H1 (cell line): ENCODE measurements around the gene FBP1. TPM values are rescaled to one million over a fixed set of nuclear protein-coding genes. Genes with fewer than 3 reads are reported as not detected.

Experiments
- CTCF ChIA-PET: fragments of 300-600 bp; sonication (Branson Sonifier 250); formaldehyde crosslinking; loops from one replicate; lab custom pipeline; 2021; ENCODE audit not compliant: partially characterized antibody; lab: Charles Lee
- POLR2A ChIA-PET: fragments of 300-600 bp; sonication (Branson Sonifier 250); formaldehyde crosslinking; loops from one replicate; lab custom pipeline; 2021; ENCODE audit warnings: inconsistent platforms; ENCODE audit not compliant: partially characterized antibody; lab: Charles Lee
- DNase-seq, 2 experiments: peaks; one replicate each; pipeline versions ENCODE4 v3.0.0 to v3.0.0-alpha.2; 2010 to 2022; ENCODE audit warnings: low spot score in 2 of 2, low read depth in 1 of 2, mixed read lengths in 1 of 2
- FAIRE-seq: peaks from 2 replicates; lab custom pipeline; 2011; peaks lifted over from hg19 to GRCh38; lab: Jason Lieb, UNC
- H2AFZ ChIP-seq: 2 replicates; pipeline ENCODE4 v1.8.1; 2012; ENCODE audit warnings: low read length, inconsistent platforms
- H2AK5ac ChIP-seq: 2 replicates; pipeline ENCODE4 v1.6.1; 2013; ENCODE audit warnings: low read depth, low read length
- H2BK120ac ChIP-seq: replicated peaks from 2 replicates; pipeline ENCODE3; 2013; ENCODE audit warnings: low read depth, low read length, inconsistent platforms
- H2BK12ac ChIP-seq: 2 replicates; pipeline ENCODE4 v1.6.1; 2013; ENCODE audit warnings: low read depth, low read length
- H2BK15ac ChIP-seq: 2 replicates; pipeline ENCODE4 v1.6.1; 2013; ENCODE audit warnings: low read length
- H2BK20ac ChIP-seq: 2 replicates; pipeline ENCODE4 v1.6.1; 2013; ENCODE audit warnings: low read length
- H2BK5ac ChIP-seq: 2 replicates; pipeline ENCODE4 v1.6.1; 2013; ENCODE audit warnings: low read depth, low read length
- H3K14ac ChIP-seq: 2 replicates; pipeline ENCODE4 v1.6.1; 2013; ENCODE audit warnings: inconsistent platforms; ENCODE audit not compliant: insufficient read length
- H3K18ac ChIP-seq: 2 replicates; pipeline ENCODE4 v1.6.1; 2013; ENCODE audit warnings: low read length; ENCODE audit errors: extremely low read depth
- H3K23ac ChIP-seq: 2 replicates; pipeline ENCODE4 v1.6.1; 2013; ENCODE audit warnings: inconsistent platforms; ENCODE audit not compliant: insufficient read length
- H3K23me2 ChIP-seq: 2 replicates; pipeline ENCODE4 v1.6.1; 2013; ENCODE audit warnings: low read depth, low read length
- H3K27ac ChIP-seq: 2 replicates; pipeline ENCODE4 v1.6.1; 2011; ENCODE audit warnings: low read depth, low read length, inconsistent platforms
- H3K27me3 ChIP-seq, 4 experiments: replicated peaks in 1 of 4; 1 replicate in 1 of 4; 2 replicates in 3 of 4; pipeline versions ENCODE4 v1.6.1 to v1.8.1; 2011 to 2013; ENCODE audit warnings: low read length in 3 of 4, mild to moderate bottlenecking in 3 of 4, inconsistent platforms in 2 of 4, mixed read lengths in 2 of 4, moderate library complexity in 1 of 4; ENCODE audit not compliant: control insufficient read depth in 3 of 4, insufficient read depth in 3 of 4; ENCODE audit errors: extremely low read depth in 1 of 4
- H3K36me3 ChIP-seq, 4 experiments: 2 replicates each; pipeline versions ENCODE4 v1.6.1 to v1.8.1; 2011 to 2013; ENCODE audit warnings: mild to moderate bottlenecking in 4 of 4, low read length in 3 of 4, moderate library complexity in 2 of 4, control low read depth in 1 of 4, inconsistent platforms in 1 of 4; ENCODE audit not compliant: insufficient read depth in 4 of 4, control insufficient read depth in 2 of 4
- H3K4ac ChIP-seq: replicated peaks from 2 replicates; pipeline ENCODE3; 2013; ENCODE audit warnings: low read length, low read depth, mixed read lengths, inconsistent platforms; ENCODE audit not compliant: insufficient read length
- H3K4me1 ChIP-seq, 4 experiments: replicated peaks in 1 of 4; 1 replicate in 1 of 4; 2 replicates in 3 of 4; pipeline versions ENCODE4 v1.6.1 to v1.8.1; 2011 to 2013; ENCODE audit warnings: low read length in 3 of 4, inconsistent platforms in 2 of 4, mixed read lengths in 1 of 4; ENCODE audit not compliant: insufficient read depth in 4 of 4, control insufficient read depth in 3 of 4
- H3K4me2 ChIP-seq, 2 experiments: 2 replicates each; pipeline versions ENCODE4 v1.6.1 to v1.8.1; 2011 to 2013; ENCODE audit warnings: low read depth in 2 of 2, low read length in 2 of 2, control low read depth in 1 of 2, inconsistent platforms in 1 of 2, mild to moderate bottlenecking in 1 of 2; ENCODE audit not compliant: insufficient read depth in 1 of 2
- H3K4me3 ChIP-seq, 4 experiments: fragments of 200-600, 300-600 bp in 1 of 4; sonication (generic), shearing (Covaris generic), sonication (Bioruptor Twin) in 1 of 4; 2 replicates each; pipeline versions ENCODE4 v1.5.1 to v1.8.1; 2011 to 2016; ENCODE audit warnings: low read length in 4 of 4, low read depth in 3 of 4, control low read depth in 2 of 4, inconsistent platforms in 2 of 4, mild to moderate bottlenecking in 2 of 4, mixed read lengths in 1 of 4, moderate library complexity in 1 of 4; ENCODE audit not compliant: insufficient read depth in 2 of 4; ENCODE audit errors: extremely low read depth in 1 of 4
- H3K56ac ChIP-seq: replicated peaks from 2 replicates; pipeline ENCODE3; 2013; ENCODE audit warnings: low read depth, mild to moderate bottlenecking, mixed read lengths, low read length, inconsistent platforms; ENCODE audit not compliant: insufficient read length
- H3K79me1 ChIP-seq: 2 replicates; pipeline ENCODE4 v1.6.1; 2013; ENCODE audit warnings: low read depth, low read length, control low read depth
- H3K79me2 ChIP-seq, 2 experiments: 2 replicates each; pipeline versions ENCODE4 v1.6.1 to v1.8.1; 2012 to 2013; ENCODE audit warnings: low read length in 2 of 2, mild to moderate bottlenecking in 2 of 2, inconsistent platforms in 1 of 2; ENCODE audit not compliant: insufficient read depth in 2 of 2, control insufficient read depth in 1 of 2
- H3K9ac ChIP-seq, 4 experiments: replicated peaks in 1 of 4; 1 replicate in 1 of 4; 2 replicates in 3 of 4; pipeline versions ENCODE4 v1.6.1 to v1.8.1; 2011 to 2013; ENCODE audit warnings: low read depth in 3 of 4, low read length in 3 of 4, control low read depth in 2 of 4, mild to moderate bottlenecking in 2 of 4, moderate library complexity in 2 of 4, inconsistent platforms in 1 of 4; ENCODE audit errors: extremely low read depth in 1 of 4
- H3K9me3 ChIP-seq, 2 experiments: 2 replicates each; pipeline versions ENCODE4 v1.6.1 to v1.8.1; 2012 to 2013; ENCODE audit warnings: mild to moderate bottlenecking in 2 of 2, moderate library complexity in 2 of 2, control low read depth in 1 of 2, inconsistent platforms in 1 of 2, low read depth in 1 of 2, low read length in 1 of 2, mixed read lengths in 1 of 2; ENCODE audit not compliant: insufficient read depth in 2 of 2
- H4K20me1 ChIP-seq, 2 experiments: replicated peaks in 1 of 2; 2 replicates each; pipeline versions ENCODE3 to v1.8.1; 2011 to 2013; ENCODE audit warnings: inconsistent platforms in 2 of 2, low read length in 2 of 2, mild to moderate bottlenecking in 1 of 2; ENCODE audit not compliant: insufficient read depth in 2 of 2, control insufficient read depth in 1 of 2
- H4K5ac ChIP-seq: 2 replicates; pipeline ENCODE4 v1.6.1; 2013; ENCODE audit warnings: low read length, low read depth, mixed read lengths, inconsistent platforms; ENCODE audit not compliant: insufficient read length
- H4K8ac ChIP-seq: 2 replicates; pipeline ENCODE4 v1.8.0; 2013; ENCODE audit warnings: mild to moderate bottlenecking, moderate library complexity, low read length, inconsistent platforms; ENCODE audit not compliant: insufficient read depth; ENCODE audit errors: extremely low read depth
- H4K91ac ChIP-seq: replicated peaks from 2 replicates; pipeline ENCODE3; 2013; ENCODE audit warnings: low read length, mixed read lengths, inconsistent platforms; ENCODE audit not compliant: insufficient read length
- CBX5 ChIP-seq: fragments of 300-800, 300-1000 bp; sonication (generic); IDR thresholded peaks from 2 replicates; pipeline ENCODE4 v1.7.1; 2016; ENCODE audit warnings: antibody characterized with exemption, low read length, low read depth
- NANOG ChIP-seq: IDR thresholded peaks from 2 replicates; pipeline ENCODE4 v1.6.1; 2011; ENCODE audit warnings: low read length, low read depth, mild to moderate bottlenecking, inconsistent platforms; ENCODE audit not compliant: insufficient read depth, poor library complexity, severe bottlenecking
- RAD21 ChIP-seq, 2 experiments: IDR thresholded peaks in 1 of 2; conservative IDR thresholded peaks in 1 of 2; 2 replicates each; pipeline ENCODE4 v1.6.1; 2011; ENCODE audit warnings: low read depth in 2 of 2, low read length in 2 of 2, improper control_type of control experiment in 1 of 2, inconsistent platforms in 1 of 2, mild to moderate bottlenecking in 1 of 2, moderate library complexity in 1 of 2
- SIX5 ChIP-seq: IDR thresholded peaks from 2 replicates; pipeline ENCODE4 v1.6.1; 2011; ENCODE audit warnings: mild to moderate bottlenecking, low read depth, low read length
- WGBS, 2 experiments: shearing (Covaris generic) in 1 of 2; methylation state at CpG; one replicate each; pipeline versions ENCODE4 v1.1.6 to v1.1.7; 2013 to 2015; ENCODE audit warnings: low lambda C conversion rate in 2 of 2, mixed read lengths in 2 of 2, inconsistent platforms in 1 of 2, low coverage in 1 of 2, missing lambda C conversion rate in 1 of 2; ENCODE audit not compliant: insufficient replicate concordance in 2 of 2, insufficient coverage in 1 of 2, insufficient read length in 1 of 2; ENCODE audit errors: extremely low coverage in 1 of 2, missing lambda C conversion rate in 1 of 2; 5-methylcytosine and 5-hydroxymethylcytosine counted together
- polyA plus RNA-seq, 7 experiments: library from polyadenylated mRNA; depleted of rRNA in 3 of 7; stranded (reverse) in 5 of 7; unstranded in 2 of 7; fragments of >200 nt in 5 of 7; fragments of 200-250 nt in 2 of 7; gene quantifications; 1 replicate in 5 of 7; 2 replicates in 1 of 7; 4 replicates in 1 of 7; pipeline versions ENCODE4 v1.2.1 to v1.2.3, GENCODE V29; 2011 to 2013; ENCODE audit warnings: missing spikeins in 2 of 7, mixed read lengths in 2 of 7
- total RNA-seq: library from RNA; stranded (reverse); fragmentation: NEBNext Ultra II Directional; extraction: Animal tissue kit (Norgen Biotek cat#: 25700); gene quantifications from 2 replicates; pipeline ENCODE4 v1.2.1, GENCODE V29; 2021
- TF ChIP-seq, protein P1 (sequence below), 3 experiments: IDR thresholded peaks; 1 replicate in 2 of 3; 2 replicates in 1 of 3; pipeline versions ENCODE4 v1.5.1 to v1.6.1; 2011; ENCODE audit warnings: low read length in 3 of 3, mild to moderate bottlenecking in 3 of 3, inconsistent platforms in 2 of 3, low read depth in 1 of 3, moderate library complexity in 1 of 3; ENCODE audit not compliant: insufficient read depth in 1 of 3; ENCODE audit errors: control extremely low read depth in 1 of 3

Gene FBP1
- total and polyA plus RNA-seq, 2 of the 8 experiments (the other 6 are each of a cell fraction or from before 2014, with no cell fraction given) = 1.0 to 4.1 TPM

GRCh38 chr9:94627287-94627686, 12.0 kb downstream of the FBP1 start:
- H3K79me1 ChIP-seq = no peaks in the 10 kb centered on the region
- no peak overlapping the region for H3K4ac ChIP-seq
- H4K5ac ChIP-seq = no peak overlapping the region
- H3K9ac ChIP-seq = no peak overlapping the region
- H4K91ac ChIP-seq = no peak overlapping the region
- 79% methylated on average over 5 of the region's 6 CpGs; no CpG with 5 or more reads in 1 of the 2 experiments for WGBS, 2 experiments
- no peak overlapping the region for H2BK15ac ChIP-seq
- no peak overlapping the region for H2AFZ ChIP-seq
- no peak overlapping the region for H2BK120ac ChIP-seq
- H3K14ac ChIP-seq = no peak overlapping the region
- no peak overlapping the region for H3K56ac ChIP-seq
- no peaks in the 10 kb centered on the region; a peak in 1 of 7 replicates for H3K27me3 ChIP-seq
- no peak overlapping the region for H2BK12ac ChIP-seq
- no peaks in the 10 kb centered on the region for H3K36me3 ChIP-seq
- no peak overlapping the region for H3K18ac ChIP-seq
- H3K4me1 ChIP-seq = peaks cover 10 to 16% (median 12%) of the 10 kb centered on the region in 4 experiments
- no peak overlapping the region for H3K4me3 ChIP-seq
- H3K23ac ChIP-seq = no peak overlapping the region
- FAIRE-seq = no peak
- H2BK20ac ChIP-seq = no peak overlapping the region
- no peak overlapping the region for H2AK5ac ChIP-seq
- H2BK5ac ChIP-seq = no peak overlapping the region
- no peak for DNase-seq
- no peaks in the 10 kb centered on the region for H4K20me1 ChIP-seq
- no peaks in the 10 kb centered on the region for H3K9me3 ChIP-seq
- H3K4me2 ChIP-seq = no peak overlapping the region
- no peaks in the 10 kb centered on the region for H3K23me2 ChIP-seq
- no peaks in the 10 kb centered on the region for H3K79me2 ChIP-seq
- no peak overlapping the region for H4K8ac ChIP-seq
- CTCF ChIA-PET = interaction anchor here (0.6 to 8.1 kb wide), 13 partner anchors 11 to 1402 kb away, joined by 3 to 41 read pairs (median 4); partner anchors contain the start of gene PCAT7
- POLR2A ChIA-PET = interaction anchor here (0.9 to 2.0 kb wide), 2 partner anchors 57 to 73 kb away, joined by 3 to 6 read pairs; partner anchors contain the start of gene PCAT7
- H3K27ac ChIP-seq = no peak overlapping the region
- peak; percentile 3 to 40; a peak in 2 of 4 replicates for TF ChIP-seq RAD21 (IDR thresholded peaks at IDR 0.05 in 1 of 2, conservative IDR thresholded peaks at IDR 0.05 in 1 of 2; ENCODE audit: low read depth in 2 of 2, low read length in 2 of 2)
- TF ChIP-seq CBX5 = no peak
- TF ChIP-seq SIX5 = no peak
- TF ChIP-seq, protein P1, sequence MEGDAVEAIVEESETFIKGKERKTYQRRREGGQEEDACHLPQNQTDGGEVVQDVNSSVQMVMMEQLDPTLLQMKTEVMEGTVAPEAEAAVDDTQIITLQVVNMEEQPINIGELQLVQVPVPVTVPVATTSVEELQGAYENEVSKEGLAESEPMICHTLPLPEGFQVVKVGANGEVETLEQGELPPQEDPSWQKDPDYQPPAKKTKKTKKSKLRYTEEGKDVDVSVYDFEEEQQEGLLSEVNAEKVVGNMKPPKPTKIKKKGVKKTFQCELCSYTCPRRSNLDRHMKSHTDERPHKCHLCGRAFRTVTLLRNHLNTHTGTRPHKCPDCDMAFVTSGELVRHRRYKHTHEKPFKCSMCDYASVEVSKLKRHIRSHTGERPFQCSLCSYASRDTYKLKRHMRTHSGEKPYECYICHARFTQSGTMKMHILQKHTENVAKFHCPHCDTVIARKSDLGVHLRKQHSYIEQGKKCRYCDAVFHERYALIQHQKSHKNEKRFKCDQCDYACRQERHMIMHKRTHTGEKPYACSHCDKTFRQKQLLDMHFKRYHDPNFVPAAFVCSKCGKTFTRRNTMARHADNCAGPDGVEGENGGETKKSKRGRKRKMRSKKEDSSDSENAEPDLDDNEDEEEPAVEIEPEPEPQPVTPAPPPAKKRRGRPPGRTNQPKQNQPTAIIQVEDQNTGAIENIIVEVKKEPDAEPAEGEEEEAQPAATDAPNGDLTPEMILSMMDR (IDR thresholded peaks at IDR 0.05; ENCODE audit: control extremely low read depth in 1 of 3, insufficient read depth in 1 of 3, low read depth in 1 of 3, low read length in 3 of 3) = peak in 2 of 3 experiments; percentile 20 to 43; a peak in 2 of 4 replicates
- no peak for TF ChIP-seq NANOG
